Measurements from ENCODE around the gene CFAP57.

Gene CFAP57

GRCh38 chr1:43256675-43257570, 84.8 kb downstream of the CFAP57 start:
- no peak for DNase-seq

- DNase-seq = no peak
Measured at GRCh38 chr1:43258370-43258769, 86.2 kb downstream of the CFAP57 start.

GRCh38 chr1:43265431-43265830, 93.3 kb downstream of the CFAP57 start:
- no peak for DNase-seq

GRCh38 chr1:43266881-43267280, 94.8 kb downstream of the CFAP57 start:
- no peak for DNase-seq

- DNase-seq = no peak
Measured at GRCh38 chr1:43267291-43267805, 95.2 kb downstream of the CFAP57 start.

- DNase-seq = no peak
Measured at GRCh38 chr1:43267818-43268425, 95.8 kb downstream of the CFAP57 start.

- no peak for DNase-seq
Measured at GRCh38 chr1:43269627-43270375, 97.7 kb downstream of the CFAP57 start, which contains the start of gene TMEM125. TMEM125 (plus strand) TSS chr1:43269983; CDS start chr1:43272723, 2,740 bp downstream.

GRCh38 chr1:43270421-43271095, 98.4 kb downstream of the CFAP57 start:
- DNase-seq = peak in 1 of 2 donors; percentile 1

GRCh38 chr1:43271186-43272118, 99.3 kb downstream of the CFAP57 start:
- no peak for DNase-seq

GRCh38 chr1:43272161-43272560, 100.0 kb downstream of the CFAP57 start:
- DNase-seq = no peak

GRCh38 chr1:43272576-43273571, 100.7 kb downstream of the CFAP57 start:
- no peak for DNase-seq

- DNase-seq = no peak
Measured at GRCh38 chr1:43273708-43274107, 101.6 kb downstream of the CFAP57 start.

GRCh38 chr1:43274125-43274803, 102.1 kb downstream of the CFAP57 start:
- peak; percentile 29 to 32 for DNase-seq

GRCh38 chr1:43274804-43275180, 102.7 kb downstream of the CFAP57 start:
- no peak for DNase-seq

- no peak for DNase-seq
Measured at GRCh38 chr1:43275826-43276620, 103.9 kb downstream of the CFAP57 start.

GRCh38 chr1:43276673-43277072, 104.5 kb downstream of the CFAP57 start:
- no peak for DNase-seq

GRCh38 chr1:43277116-43277876, 105.2 kb downstream of the CFAP57 start:
- no peak for DNase-seq

GRCh38 chr1:43279161-43279560, 107.0 kb downstream of the CFAP57 start:
- no peak for DNase-seq
